HG03521 (cell line): ENCODE results near the gene ZNF892.
A peak's percentile ranks its signal among the peaks of the same experiment; 100 is the strongest.
"Not testable (repeated sequence)": the region's sequence is repeated elsewhere in the genome, so short reads cannot be mapped to it uniquely, and the experiment has no call there.

ENCODE experiments used
- ATAC-seq: cut with Tn5 transposase; IDR thresholded peaks from one replicate; pipeline ENCODE4 v1.9.1; 2021; ENCODE audit warnings: mild to moderate bottlenecking, moderate library complexity; ENCODE audit not compliant: unreplicated experiment

The ZNF892 gene

GRCh38 chr2:95207111-95207961 is at the start of gene ZNF892:
ZNF892 (plus strand) TSS chr2:95207521; CDS start chr2:95207816, 295 bp downstream.
- peak; percentile 96 for ATAC-seq

- ATAC-seq, result no peak
Observed at GRCh38 chr2:95158441-95158840, 48.9 kb upstream of the ZNF892 start.

GRCh38 chr2:95158891-95159619 is 48.3 kb upstream of the ZNF892 start:
- peak; percentile 38 for ATAC-seq

GRCh38 chr2:95159690-95160449 is 47.5 kb upstream of the ZNF892 start, which contains the start of gene ZNF514:
ZNF514 (minus strand) TSS chr2:95159848; CDS start chr2:95153253, 6,595 bp downstream.
- ATAC-seq, result peak; percentile 93

GRCh38 chr2:95165030-95165370 is 42.3 kb upstream of the ZNF892 start:
- ATAC-seq, result no peak

- ATAC-seq, result peak; percentile 95
Observed at GRCh38 chr2:95165371-95166064, 41.8 kb upstream of the ZNF892 start, which contains the start of gene ZNF2. ZNF2 (plus strand) TSS chr2:95165809; CDS start chr2:95176227, 10,418 bp downstream.

GRCh38 chr2:95166065-95166763 is 41.1 kb upstream of the ZNF892 start:
- ATAC-seq, result no peak

- ATAC-seq, result no peak
Observed at GRCh38 chr2:95171902-95172301, 35.4 kb upstream of the ZNF892 start.

- ATAC-seq, result no peak
Observed at GRCh38 chr2:95174031-95174542, 33.2 kb upstream of the ZNF892 start.

GRCh38 chr2:95179451-95179850 is 27.9 kb upstream of the ZNF892 start:
- no peak for ATAC-seq

GRCh38 chr2:95181774-95182173 is 25.5 kb upstream of the ZNF892 start:
- ATAC-seq, result no peak

- ATAC-seq, result no peak
Observed at GRCh38 chr2:95185197-95185596, 22.1 kb upstream of the ZNF892 start.

- ATAC-seq, result no peak
Observed at GRCh38 chr2:95185973-95186372, 21.3 kb upstream of the ZNF892 start.

GRCh38 chr2:95192956-95193355 is 14.4 kb upstream of the ZNF892 start:
- not testable (repeated sequence) for ATAC-seq

- no peak for ATAC-seq
Observed at GRCh38 chr2:95203911-95204310, 3.4 kb upstream of the ZNF892 start.

GRCh38 chr2:95204396-95204795 is 2.9 kb upstream of the ZNF892 start:
- ATAC-seq, result no peak

GRCh38 chr2:95206096-95206495 is 1.2 kb upstream of the ZNF892 start:
- no peak for ATAC-seq

GRCh38 chr2:95208106-95208505 is 785 bp downstream of the ZNF892 start:
- ATAC-seq, result no peak

- ATAC-seq, result no peak
Observed at GRCh38 chr2:95215018-95215612, 7.8 kb downstream of the ZNF892 start.
